Endothelial cell of umbilical vein (primary cell): ENCODE measurements around the gene LCN12. TPM values are rescaled to one million over a fixed set of nuclear protein-coding genes. Genes with fewer than 3 reads are reported as not detected.

Experiments used
- BruUV-seq: library from RNA; stranded (reverse); fragments of 400-500 nt; replicated peaks from 2 replicates; lab custom pipeline; 2021; lab: Mats Ljungman, UMichigan
- CTCF ChIA-PET: fragments of 300-600, 350-600 bp; sonication (Branson Sonifier 250); formaldehyde crosslinking; loops from one replicate; lab custom pipeline; 2021; ENCODE audit warnings: antibody characterized with exemption, inconsistent platforms; lab: Charles Lee
- POLR2A ChIA-PET: fragments of 300-600, 350-600 bp; sonication (Branson Sonifier 250); formaldehyde crosslinking; loops from one replicate; lab custom pipeline; 2021; ENCODE audit warnings: antibody characterized with exemption, inconsistent platforms; lab: Charles Lee
- DNase-seq: peaks from one replicate; pipeline ENCODE4 v3.0.0-alpha.2; 2011; ENCODE audit warnings: low read depth, low spot score
- FAIRE-seq: peaks from 2 replicates; lab custom pipeline; 2011; peaks lifted over from hg19 to GRCh38; lab: Jason Lieb, UNC
- H2AFZ ChIP-seq: 2 replicates; pipeline ENCODE4 v1.6.0; 2012; ENCODE audit warnings: low read depth, low read length, control low read depth, inconsistent platforms
- H3K27ac ChIP-seq: 2 replicates; pipeline ENCODE4 v1.5.1; 2011; ENCODE audit warnings: low read depth, mild to moderate bottlenecking, control low read depth, low read length, moderate library complexity; ENCODE audit not compliant: insufficient read depth
- H3K27me3 ChIP-seq, 2 experiments: 2 replicates each; pipeline versions ENCODE4 v1.6.0 to v1.6.1; 2011; ENCODE audit warnings: low read length in 2 of 2, mixed read lengths in 1 of 2; ENCODE audit not compliant: control insufficient read depth in 2 of 2, insufficient read depth in 2 of 2
- H3K36me3 ChIP-seq, 2 experiments: 2 replicates in 1 of 2; 3 replicates in 1 of 2; pipeline ENCODE4 v1.5.1; 2011; ENCODE audit warnings: low read length in 2 of 2, mild to moderate bottlenecking in 1 of 2, moderate library complexity in 1 of 2; ENCODE audit not compliant: control insufficient read depth in 2 of 2, insufficient read depth in 2 of 2; ENCODE audit errors: extremely low read depth in 1 of 2
- H3K4me1 ChIP-seq: 3 replicates; pipeline ENCODE4 v1.5.1; 2011; ENCODE audit warnings: mild to moderate bottlenecking, low read length; ENCODE audit not compliant: control insufficient read depth, insufficient read depth; ENCODE audit errors: extremely low read depth
- H3K4me2 ChIP-seq: 2 replicates; pipeline ENCODE4 v1.6.1; 2011; ENCODE audit warnings: low read length, control low read depth, mixed read lengths; ENCODE audit not compliant: insufficient read depth
- H3K4me3 ChIP-seq, 3 experiments: fragments of 200-600 bp in 1 of 3; sonication (generic), shearing (Covaris generic) in 1 of 3; replicated peaks in 1 of 3; 2 replicates each; pipeline ENCODE4 v1.5.1; 2011 to 2016; ENCODE audit warnings: control low read depth in 3 of 3, low read length in 3 of 3, mild to moderate bottlenecking in 2 of 3, inconsistent platforms in 1 of 3, low read depth in 1 of 3, moderate library complexity in 1 of 3; ENCODE audit not compliant: insufficient read depth in 1 of 3
- H3K79me2 ChIP-seq: 2 replicates; pipeline ENCODE4 v1.6.0; 2012; ENCODE audit warnings: low read length, inconsistent platforms; ENCODE audit not compliant: control insufficient read depth, insufficient read depth
- H3K9ac ChIP-seq: replicated peaks from 2 replicates; pipeline ENCODE3; 2011; ENCODE audit warnings: low read length, control low read depth; ENCODE audit not compliant: insufficient read depth; ENCODE audit errors: extremely low read depth
- H3K9me1 ChIP-seq: replicated peaks from 3 replicates; pipeline ENCODE4 v1.6.0; 2011; ENCODE audit warnings: mild to moderate bottlenecking, low read length; ENCODE audit not compliant: control insufficient read depth, insufficient read depth; ENCODE audit errors: extremely low read depth
- H3K9me3 ChIP-seq: replicated peaks from 2 replicates; pipeline ENCODE4 v1.5.1; 2012; ENCODE audit warnings: low read length, inconsistent platforms; ENCODE audit not compliant: control insufficient read depth, insufficient read depth
- H4K20me1 ChIP-seq: replicated peaks from 2 replicates; pipeline ENCODE3; 2011; ENCODE audit warnings: mild to moderate bottlenecking, low read length; ENCODE audit not compliant: control insufficient read depth, insufficient read depth; ENCODE audit errors: extremely low read depth
- CTCF ChIP-seq, 2 donors: IDR thresholded peaks; 1 replicate in 1 of 2; 2 replicates in 1 of 2; pipeline ENCODE4 v1.5.1; 2011; ENCODE audit warnings: low read length in 2 of 2, mild to moderate bottlenecking in 2 of 2, moderate library complexity in 2 of 2, control low read depth in 1 of 2, inconsistent platforms in 1 of 2, low read depth in 1 of 2; ENCODE audit not compliant: insufficient read depth in 1 of 2; ENCODE audit errors: extremely low read depth in 1 of 2
- EZH2 ChIP-seq: IDR thresholded peaks from 2 replicates; pipeline ENCODE4 v1.6.1; 2012; ENCODE audit warnings: borderline replicate concordance, low read depth, mild to moderate bottlenecking, moderate library complexity, low read length, inconsistent platforms; ENCODE audit not compliant: severe bottlenecking
- FOS ChIP-seq: IDR thresholded peaks from 2 replicates; pipeline ENCODE4 v1.6.1; 2011; ENCODE audit warnings: mild to moderate bottlenecking, low read length, moderate library complexity, borderline replicate concordance; ENCODE audit not compliant: insufficient read depth
- GATA2 ChIP-seq: IDR thresholded peaks from 2 replicates; pipeline ENCODE4 v1.7.0; 2011; ENCODE audit warnings: low read depth, mild to moderate bottlenecking, moderate library complexity, mixed read lengths, low read length; ENCODE audit not compliant: insufficient read length, insufficient read depth
- JUN ChIP-seq: IDR thresholded peaks from 2 replicates; pipeline ENCODE4 v1.6.1; 2011; ENCODE audit warnings: borderline replicate concordance, low read depth; ENCODE audit not compliant: insufficient read length, insufficient read depth
- MAX ChIP-seq: IDR thresholded peaks from 2 replicates; pipeline ENCODE4 v1.6.1; 2011; ENCODE audit not compliant: insufficient read depth, insufficient read length
- MYC ChIP-seq: IDR thresholded peaks from one replicate; pipeline ENCODE4 v1.6.1; 2011; ENCODE audit warnings: mild to moderate bottlenecking, low read depth, low read length
- POLR2A ChIP-seq: IDR thresholded peaks from 2 replicates; pipeline ENCODE4 v1.6.1; 2012; ENCODE audit warnings: low read depth, mild to moderate bottlenecking, control low read depth, low read length
- POLR2AphosphoS5 ChIP-seq: IDR thresholded peaks from 2 replicates; pipeline ENCODE4 v1.6.1; 2012; ENCODE audit warnings: low read depth, mild to moderate bottlenecking, control low read depth, low read length, moderate library complexity; ENCODE audit not compliant: insufficient read depth
- dilution Hi-C: fragments of 300-500 bp; cut with MboI; formaldehyde crosslinking; loops from one replicate; pipeline ENCODE4 v1.15.0; 2019; ENCODE audit warnings: low sequenced_read_pairs; ENCODE audit not compliant: extremely low pct_ligation_motif_present
- intact Hi-C: fragments of 100-400 bp; cut with micrococcal nuclease; formaldehyde crosslinking; loops from one replicate; pipeline ENCODE4 v1.10.0; 2022
- polyA plus RNA-seq, 4 experiments: library from polyadenylated mRNA; depleted of rRNA in 3 of 4; stranded (reverse) in 3 of 4; unstranded in 1 of 4; fragments of >200 nt; gene quantifications; 2 replicates each; pipeline versions ENCODE4 v1.2.1 to v1.2.3, GENCODE V29; 2011 to 2012; ENCODE audit warnings: missing spikeins in 1 of 4
- total RNA-seq: library from RNA; stranded (reverse); gene quantifications from 2 replicates; pipeline ENCODE4 v1.2.3, GENCODE V29; 2021

LCN12 gene
- total and polyA plus RNA-seq, 2 donors (not counting 3 experiments of a cell fraction or from before 2014, with no cell fraction given): 0.35 to 0.52 TPM

GRCh38 chr9:136979769-136980587 lies 27.9 kb downstream of the LCN12 start:
- H3K27ac ChIP-seq: no peak overlapping the region
- no peaks in the 10 kb centered on the region for H3K9me1 ChIP-seq
- dilution Hi-C loops: no loop called here
- BruUV-seq: no TSS peak
- H3K4me3 ChIP-seq: no peak overlapping the region
- no peak overlapping the region for H3K9ac ChIP-seq
- intact Hi-C loops: loop anchor here (2.0 kb wide), 2 partner anchors 29 to 49 kb away; partner anchors contain the start of gene ABCA2
- no peaks in the 10 kb centered on the region for H3K36me3 ChIP-seq
- no peak overlapping the region for H3K4me2 ChIP-seq
- DNase-seq (no peak), FAIRE-seq (no peak)
- H3K79me2 ChIP-seq: no peaks in the 10 kb centered on the region
- no peaks in the 10 kb centered on the region for H3K9me3 ChIP-seq
- POLR2A ChIA-PET: no interaction called here
- H4K20me1 ChIP-seq: no peaks in the 10 kb centered on the region
- H2AFZ ChIP-seq: no peak overlapping the region
- H3K27me3 ChIP-seq: peaks cover 2 to 3% of the 10 kb centered on the region in 2 experiments
- CTCF ChIA-PET: no interaction called here
- peaks cover 4% of the 10 kb centered on the region for H3K4me1 ChIP-seq
- TF ChIP-seq POLR2A: no peak
- TF ChIP-seq MAX: no peak
- no peak for TF ChIP-seq MYC
- no peak for TF ChIP-seq GATA2
- no peak for TF ChIP-seq EZH2
- TF ChIP-seq CTCF (IDR thresholded peaks at IDR 0.05; ENCODE audit: extremely low read depth in 1 of 2, insufficient read depth in 1 of 2, low read depth in 1 of 2, low read length in 2 of 2): no peak
- TF ChIP-seq POLR2AphosphoS5: no peak
- TF ChIP-seq JUN: no peak
- TF ChIP-seq FOS: no peak
